Measurements from ENCODE around the gene MMP14.
"Not testable (repeated sequence)": the region's sequence is repeated elsewhere in the genome, so short reads cannot be mapped to it uniquely, and the experiment has no call there.

MMP14 gene

DNA sequence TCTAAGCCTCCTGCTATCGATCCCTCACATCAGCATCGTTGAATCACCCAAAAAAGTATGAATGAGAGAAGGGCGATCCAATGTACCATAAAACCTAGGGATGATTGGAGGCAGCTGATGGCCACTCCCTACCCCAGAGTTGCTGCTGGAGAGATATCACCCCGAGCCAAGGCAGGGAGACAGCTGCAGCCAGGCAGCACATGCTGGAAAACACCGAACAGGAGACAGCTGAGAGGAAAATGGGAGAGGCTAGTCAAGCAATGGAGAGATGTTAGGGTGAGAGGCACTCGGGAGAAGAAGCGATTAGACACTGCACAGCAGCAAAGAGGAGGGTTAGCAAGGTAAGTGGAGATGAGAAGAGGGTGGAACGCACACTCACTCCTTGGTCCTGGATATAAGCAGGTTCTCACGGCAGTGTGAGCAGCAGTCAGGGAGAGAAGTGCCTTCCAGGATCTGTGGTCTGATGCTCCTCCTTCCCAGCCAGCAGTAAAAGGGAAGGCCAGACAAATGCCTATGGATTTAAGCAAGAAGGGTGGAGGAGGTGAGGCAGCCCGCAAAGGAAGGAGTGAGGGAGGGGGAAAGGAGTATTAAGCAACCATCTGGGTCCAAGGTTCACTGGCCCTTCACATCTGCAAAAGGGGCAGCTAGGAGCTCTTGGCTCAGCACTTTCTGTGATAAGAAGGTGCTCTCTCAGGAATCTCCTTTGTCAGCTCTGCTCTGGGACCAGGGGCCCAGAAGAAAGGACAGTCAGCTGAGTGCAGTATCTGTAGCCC is 21.3 kb upstream of the MMP14 start, which contains the start of gene SLC7A7:
Gene SLC7A7 (minus strand): TSS at position 495 of the 773 bp plus-strand sequence. CDS start 2,037 bp downstream, outside the sequence.
- peak; percentile 53 for DNase-seq

DNA sequence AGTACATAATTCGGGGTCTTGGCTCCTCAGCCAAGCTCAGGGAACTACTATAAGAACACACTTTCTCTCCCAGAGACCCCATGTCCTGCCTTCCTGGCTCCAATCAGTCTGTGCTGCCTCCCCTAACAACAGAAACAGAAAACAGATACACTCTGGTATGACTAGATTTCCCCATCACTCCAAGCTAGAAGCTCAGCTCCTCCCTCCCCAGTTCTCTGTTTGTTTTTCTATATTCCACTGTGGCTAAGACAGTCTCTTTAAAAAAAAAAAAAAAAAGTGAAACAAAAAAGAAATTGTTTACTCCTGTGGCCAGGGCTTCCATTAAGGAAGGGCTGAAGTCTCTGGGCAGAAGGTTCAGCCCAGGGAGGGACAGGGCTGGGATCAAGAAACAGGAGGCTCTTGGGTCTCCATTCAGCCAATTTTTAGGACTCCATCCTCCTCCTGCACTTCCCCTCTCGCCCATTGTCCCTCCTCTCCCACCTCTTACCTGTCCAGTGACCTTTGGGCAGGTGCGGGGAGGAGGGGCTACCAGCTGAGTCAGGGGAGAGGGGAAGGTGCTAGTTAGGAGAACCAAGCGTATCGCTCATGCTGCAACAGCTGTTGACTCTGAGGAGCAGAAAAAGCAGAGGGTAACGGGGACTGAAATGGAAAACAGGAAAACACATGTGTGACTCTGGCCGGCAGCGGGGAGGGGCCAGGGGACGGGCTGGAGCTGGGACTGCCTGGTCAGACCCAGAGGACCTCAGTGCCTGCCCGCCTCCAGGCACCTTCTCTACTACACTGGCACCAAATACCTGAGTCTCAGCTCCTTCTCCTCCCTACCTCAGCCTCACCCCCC is 17.0 kb upstream of the MMP14 start:
- DNase-seq = no peak

DNA sequence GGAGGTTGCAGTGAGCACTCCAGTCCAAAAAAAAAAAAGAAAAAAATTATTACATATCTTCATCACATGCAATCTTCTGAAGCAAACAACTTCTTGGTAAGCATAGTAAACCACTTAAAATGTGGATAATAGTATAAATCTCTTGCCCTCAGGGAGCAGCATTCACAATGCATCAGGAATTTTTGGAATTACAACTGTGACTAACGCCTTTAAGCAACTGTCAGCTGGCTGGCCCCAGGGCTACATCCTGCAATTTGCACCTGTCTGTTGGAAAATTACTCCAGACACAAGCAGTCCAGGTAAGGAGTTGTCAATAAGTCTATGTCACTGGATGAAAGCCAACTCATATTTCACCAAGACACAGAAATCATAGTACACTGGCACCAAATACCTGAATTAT is 15.7 kb upstream of the MMP14 start:
- DNase-seq = no peak

DNA sequence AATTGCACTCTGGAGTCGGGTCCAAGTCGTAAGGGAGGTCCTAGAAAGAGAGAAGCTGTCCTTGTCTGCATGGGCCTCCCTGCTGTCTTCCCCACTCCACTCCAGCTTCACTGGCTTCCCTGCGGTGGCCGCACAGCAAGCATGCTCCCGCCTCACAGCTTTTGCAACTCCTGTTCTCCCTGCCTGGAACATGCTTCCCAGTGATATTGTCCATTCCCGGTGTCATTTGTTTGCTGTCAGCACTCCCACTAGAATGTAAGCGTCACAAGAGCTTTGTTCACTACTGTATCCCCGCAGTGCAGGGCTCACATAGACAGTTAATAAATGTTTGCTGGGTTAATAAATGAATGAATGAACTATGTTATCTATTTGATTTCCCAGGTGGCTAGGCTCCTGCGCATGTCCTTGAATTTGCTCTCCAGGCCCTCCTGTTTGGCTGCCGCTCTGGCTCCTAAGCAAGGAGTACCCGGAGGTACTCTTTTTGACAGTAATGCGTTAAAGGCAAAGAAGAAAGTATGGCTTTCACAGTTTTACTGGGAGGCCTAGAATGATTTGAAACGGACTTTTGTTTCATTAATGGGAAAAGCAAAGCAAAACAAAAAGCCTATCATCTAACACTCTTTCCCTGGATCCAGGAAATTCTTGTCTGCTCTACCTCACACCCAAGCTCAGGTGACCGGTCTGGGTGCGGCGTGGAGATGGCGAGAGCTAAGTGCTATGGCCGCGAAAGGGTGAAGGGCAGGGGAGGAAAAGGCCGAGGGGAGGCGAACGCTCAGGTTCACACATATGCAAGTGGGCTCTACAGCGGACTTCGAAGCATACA is 15.0 kb upstream of the MMP14 start:
- DNase-seq = no peak

DNA sequence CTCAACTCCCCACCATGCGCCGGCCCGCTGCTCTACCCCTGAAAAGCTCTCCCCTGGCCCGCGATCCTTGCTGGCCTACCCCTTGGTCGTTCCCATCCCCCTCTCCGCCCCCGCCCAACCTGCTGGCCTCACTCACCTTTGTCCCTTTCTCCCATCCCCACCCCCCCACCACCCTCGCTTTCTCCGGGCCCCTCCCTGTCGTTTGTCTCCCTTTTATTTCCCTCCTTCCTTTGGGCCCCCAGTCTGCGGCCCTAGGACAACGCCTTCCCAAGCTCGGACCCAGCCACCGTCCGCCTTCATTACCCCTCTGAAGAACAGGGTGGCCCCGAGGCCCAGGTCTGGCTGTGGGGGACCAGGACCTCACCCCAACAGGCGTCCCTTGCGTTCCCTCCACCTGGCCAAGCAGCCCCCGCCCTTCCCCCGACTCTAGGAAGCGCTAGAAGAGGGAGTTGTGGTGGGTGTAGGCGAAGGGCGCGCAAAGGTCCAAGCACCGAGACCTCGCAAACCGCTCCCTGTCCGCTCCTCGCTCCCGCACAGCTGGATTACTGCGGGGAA is 14.3 kb upstream of the MMP14 start:
- DNase-seq = no peak

DNA sequence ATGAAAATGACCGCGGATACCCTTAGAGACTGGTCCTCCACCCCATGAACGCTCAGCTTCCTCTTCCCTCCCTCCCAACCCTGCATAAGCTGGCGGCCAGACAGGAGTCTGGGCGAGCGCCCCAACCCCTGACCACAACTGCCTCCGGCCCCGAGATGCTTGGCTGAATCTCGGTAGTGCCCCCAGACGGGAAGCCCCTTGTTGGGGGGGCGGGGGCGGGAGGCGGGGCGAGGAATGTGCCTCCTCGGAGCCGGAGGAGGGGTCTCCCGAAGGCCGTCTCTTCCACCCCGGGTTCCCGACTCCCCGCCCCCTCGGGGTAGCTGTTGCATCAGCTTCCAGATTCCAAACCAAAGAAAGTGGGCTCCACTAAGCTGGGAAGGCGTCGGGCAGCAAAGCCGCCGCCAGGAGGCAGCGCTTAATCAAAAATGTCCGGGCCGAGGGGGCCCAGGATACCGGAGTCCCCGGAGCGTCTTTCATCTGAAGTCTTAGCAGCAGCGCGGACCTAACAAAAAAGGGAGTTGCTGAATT is 13.8 kb upstream of the MMP14 start:
- no peak for DNase-seq

DNA sequence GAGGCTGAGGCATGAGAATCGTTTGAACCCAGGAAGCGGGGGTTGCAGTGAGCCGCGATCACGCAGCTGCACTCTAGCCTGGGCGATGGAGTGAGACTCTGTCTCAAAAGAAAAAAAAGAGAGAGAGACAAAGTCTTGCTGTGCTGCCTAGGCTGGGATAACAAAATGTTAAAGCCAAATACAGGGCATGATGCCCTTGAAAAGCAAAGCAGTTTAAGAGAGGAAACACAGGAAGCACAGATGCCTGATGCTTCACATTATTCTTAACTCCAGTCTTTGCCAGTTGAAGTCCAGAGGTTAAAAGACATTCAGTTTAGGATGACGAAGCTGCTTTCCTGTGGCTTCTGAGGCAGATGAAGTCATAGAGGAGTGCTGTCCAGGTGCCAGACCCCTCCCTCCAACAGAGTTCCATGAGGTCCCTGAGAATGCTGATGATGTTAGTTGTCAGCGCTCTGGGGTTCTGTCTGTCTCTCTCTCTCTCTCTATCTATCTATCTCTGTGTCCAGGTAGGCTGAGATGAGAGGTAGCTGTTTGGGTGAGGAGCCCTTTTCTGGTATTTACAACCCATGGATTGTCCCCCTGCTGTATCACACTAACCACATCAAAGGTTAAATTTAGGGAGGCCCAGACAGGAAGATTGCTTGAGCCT is 11.6 kb upstream of the MMP14 start:
- no peak for DNase-seq

DNA sequence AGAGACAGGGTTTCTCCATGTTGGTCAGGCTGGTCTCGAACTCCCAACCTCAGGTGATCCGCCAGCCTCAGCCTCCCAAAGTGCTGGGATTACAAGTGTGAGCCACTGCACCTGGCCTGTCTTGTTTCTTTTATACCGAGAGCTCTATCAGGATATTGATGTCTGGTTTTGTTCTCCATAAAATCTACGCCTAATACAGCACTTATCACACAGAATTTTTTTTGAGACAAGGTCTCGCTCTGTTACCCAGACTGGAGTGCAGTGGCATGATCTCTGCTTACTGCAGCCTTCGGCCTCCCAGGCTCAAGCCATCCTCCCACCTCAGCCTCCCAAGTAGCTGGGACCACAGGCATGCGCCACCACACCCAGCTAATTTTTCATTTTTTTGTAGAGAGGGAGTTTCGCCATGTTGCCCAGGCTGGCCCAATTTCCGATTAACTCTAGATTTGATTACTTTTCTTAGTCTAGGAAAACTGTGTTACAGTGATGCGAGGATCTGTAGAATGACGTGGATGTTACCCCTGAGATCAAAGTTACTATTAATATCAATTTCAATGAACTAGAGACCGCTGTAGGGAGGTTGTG is 7.2 kb upstream of the MMP14 start:
- not testable (repeated sequence) for DNase-seq

DNA sequence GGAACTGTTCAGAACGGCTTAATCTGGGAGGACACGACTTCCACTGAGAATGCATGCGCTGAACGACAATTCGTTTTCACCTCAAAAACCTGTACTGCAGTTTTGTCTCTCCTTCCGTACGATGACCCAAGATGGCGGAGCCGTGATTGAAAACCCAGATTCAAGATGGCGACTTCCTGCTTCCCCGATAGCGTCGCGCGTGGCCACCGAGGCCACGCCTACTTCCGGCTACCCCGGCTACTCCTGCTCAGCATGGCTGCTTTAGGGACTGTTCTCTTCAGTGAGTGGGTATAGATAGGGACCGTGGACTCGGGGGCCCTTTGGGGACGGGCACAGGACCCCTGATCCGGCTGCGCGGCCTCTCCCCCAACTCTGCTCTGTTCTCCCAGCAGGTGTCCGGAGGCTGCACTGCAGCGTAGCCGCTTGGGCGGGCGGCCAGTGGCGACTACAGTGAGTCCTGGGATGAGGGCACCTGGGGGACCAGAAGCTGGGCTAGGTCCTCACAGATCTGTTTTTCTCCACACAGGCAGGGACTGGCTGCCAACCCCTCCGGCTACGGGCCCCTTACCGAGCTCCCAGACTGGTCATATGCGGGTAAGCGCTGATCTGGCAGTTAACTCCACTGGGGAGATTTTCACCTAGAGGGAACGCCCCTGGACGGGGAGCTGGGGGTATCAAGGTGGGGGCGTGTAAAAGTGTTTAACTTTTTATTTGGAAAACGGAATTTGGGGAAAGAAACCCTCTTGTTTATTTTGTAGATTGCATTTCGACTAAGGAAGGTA is 6.5 kb upstream of the MMP14 start, which contains the start of gene MRPL52:
Gene MRPL52 (plus strand): TSS at position 227 of the 782 bp plus-strand sequence. CDS start 26 bp downstream, at position 253.
- peak; percentile 91 for DNase-seq

DNA sequence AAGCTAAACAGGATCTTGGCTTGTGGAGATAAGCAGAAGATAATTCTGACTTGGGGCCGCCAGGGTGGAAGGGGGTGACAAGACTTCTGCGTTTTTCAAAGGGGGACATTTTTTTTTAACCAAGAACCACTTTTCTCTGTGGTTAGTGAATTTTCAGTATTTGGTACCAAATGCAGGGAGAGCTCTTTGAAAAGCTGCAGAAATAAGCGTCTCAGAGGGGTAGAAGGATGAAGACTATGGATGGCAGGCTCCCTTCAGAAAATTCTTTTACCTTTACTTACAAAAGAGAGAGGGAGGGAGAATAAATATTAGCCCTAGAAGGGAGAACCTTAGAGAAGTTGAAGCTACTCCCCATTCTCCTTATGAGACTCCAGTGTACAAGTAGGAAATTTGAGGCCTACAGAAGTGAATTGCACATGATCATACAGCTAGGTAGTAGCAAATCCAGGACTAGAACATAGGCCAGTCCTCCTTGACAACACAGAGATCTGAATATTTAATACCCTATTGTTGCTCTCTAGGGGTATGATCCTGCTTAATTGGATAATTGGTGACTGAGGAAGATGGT is 5.9 kb upstream of the MMP14 start:
- no peak for DNase-seq

DNA sequence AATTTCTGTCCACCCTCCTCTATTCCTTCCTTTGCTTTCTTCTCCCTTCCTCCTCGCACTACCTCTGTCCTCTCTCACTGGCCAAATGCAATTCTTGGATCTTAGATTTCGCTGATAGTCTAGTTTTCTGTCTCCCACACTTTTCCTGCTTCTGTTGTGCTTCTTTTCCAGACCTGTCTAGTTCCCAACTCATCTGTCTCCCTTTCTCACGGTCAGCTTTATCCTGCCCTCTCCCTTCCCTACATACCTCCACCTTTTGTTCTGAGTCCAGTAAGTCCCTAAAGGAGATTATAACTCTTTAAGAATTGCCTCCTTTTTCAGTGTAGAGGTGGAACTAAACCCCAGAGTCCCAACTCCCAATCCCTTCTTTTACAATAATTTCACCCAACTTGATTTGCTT is 880 bp upstream of the MMP14 start:
- DNase-seq = no peak

DNA sequence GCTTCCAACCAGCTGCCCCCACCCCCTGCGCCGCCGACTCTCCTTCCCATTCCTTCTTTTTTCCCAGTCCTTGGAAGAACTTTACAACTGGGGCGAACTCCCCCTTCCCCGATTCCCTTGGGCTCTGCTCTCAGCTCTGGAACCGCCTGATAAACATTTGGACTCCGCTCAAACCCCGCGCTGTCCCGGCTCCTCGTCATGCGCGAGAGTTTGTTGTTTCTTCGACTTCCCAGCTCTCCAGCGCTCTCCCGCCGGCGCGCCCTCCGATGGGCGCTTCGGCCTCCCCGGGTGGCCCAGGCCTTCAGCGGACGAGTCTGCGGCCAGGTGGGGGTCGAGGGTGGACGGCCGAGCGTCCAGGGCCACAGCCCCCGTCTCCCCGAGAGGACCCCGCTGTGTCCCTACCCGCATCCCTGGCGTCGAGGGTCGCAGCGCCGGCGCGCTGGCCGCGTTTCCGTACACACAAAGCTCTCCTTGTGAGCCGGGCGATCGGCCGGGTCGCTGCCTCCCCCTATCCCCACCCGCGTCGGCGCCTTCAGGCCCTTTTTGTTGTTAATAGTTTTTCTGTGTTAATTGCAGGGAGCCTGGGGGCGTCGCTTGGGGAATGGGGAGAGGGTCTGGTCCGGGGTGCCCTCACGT is 847 bp downstream of the MMP14 start:
- no peak for DNase-seq

DNA sequence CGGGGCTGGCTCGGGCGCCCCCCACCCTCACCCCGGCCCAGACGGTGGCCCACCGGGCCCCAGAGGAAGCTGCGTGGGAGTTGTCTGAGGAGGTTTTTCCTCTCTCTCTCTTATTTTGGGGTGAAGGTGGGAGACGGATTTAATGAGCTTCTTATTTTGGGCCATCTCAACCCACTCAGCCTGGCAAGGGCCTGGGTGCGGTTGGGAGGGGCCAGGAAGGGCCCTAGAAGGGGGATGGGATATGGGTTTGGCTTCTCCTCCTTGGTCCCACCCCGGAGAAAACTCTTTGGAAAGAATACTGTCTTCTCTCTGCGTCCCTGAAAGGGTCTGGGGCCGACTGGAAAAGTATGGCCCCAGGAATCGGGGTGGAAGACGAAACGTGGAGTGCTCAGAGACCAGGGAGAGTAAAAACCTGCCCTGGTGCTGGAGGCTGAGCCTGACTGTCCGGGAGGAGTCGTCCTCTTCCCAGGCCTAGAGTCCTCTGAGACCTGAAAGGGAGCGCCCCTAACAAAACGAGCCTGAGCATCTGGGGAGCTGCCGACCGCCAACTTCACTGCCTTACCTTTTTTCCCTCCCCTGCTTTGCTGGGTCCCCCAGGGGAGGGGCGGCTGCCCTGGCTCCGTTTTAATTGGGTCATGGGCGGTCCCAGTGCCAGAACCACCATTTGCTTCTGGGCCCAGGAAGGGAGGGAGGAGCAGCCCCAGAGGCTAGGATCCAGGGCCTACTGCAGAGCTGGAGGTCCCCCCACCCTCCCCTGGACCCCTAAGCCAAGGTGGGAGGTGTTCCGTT is 1.6 kb downstream of the MMP14 start:
- no peak for DNase-seq

DNA sequence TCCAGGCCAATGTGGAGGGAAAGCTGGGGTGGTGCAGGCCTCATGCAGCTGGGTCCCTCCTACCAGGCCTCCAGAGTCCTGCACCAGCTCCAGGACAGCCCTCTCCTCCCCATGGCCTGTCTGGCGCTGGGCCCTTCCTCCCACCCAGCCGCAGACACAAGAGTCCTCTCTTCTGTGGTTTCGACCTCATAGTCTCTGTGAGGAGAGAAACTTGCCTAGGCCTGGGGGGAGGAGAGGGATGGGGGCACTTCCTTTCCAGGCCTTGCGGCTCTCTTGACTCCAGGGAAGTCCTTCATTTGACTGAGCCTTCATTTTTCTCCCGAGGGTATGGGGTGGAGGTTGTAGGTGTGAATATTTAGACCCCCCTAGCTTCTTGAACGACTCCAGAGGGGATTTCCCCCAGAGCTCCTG is 2.3 kb downstream of the MMP14 start:
- DNase-seq = no peak

DNA sequence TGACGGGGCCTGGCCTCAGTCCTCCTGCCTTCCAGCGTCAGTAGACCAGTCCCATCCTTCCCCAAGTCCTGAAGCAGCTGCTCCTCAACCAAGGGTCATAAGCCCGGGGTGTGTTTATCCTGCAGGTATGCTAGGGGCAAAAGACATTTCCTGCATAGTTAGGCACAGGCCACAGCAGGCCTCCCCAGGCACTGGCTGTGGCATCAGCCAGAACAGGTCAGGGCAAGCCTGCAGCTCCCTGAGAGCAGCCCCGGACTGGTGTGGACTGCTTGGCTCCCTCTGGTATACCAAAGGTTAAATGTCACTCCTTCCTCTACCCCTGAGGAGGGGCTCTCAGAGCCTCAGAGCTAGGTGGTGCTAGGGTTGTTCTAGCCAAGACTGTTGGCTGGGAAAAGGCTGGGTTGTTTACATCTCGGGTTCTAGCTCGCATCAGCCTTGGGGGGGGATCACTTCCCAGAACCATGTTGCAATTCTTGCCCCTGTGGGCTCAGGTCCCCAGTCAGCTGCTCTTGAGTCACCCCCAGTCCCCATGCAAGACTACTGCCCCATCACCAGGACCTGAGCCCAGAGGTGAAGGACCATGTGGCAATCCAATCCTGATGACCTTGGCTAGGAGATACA is 2.9 kb downstream of the MMP14 start:
- DNase-seq = no peak

DNA sequence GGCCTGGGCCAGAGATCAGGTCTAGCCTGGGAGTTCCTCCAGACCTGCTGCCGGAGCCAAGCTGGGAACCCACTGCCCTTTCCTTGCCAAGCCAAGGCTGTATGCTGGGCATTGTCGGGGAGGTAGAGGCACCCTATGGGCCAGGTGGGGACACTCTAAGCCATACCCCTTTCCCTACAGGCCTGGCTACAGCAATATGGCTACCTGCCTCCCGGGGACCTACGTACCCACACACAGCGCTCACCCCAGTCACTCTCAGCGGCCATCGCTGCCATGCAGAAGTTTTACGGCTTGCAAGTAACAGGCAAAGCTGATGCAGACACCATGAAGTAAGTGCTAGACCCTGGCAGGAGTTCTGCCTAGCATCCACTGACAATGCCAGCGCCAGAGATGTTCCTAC is 4.9 kb downstream of the MMP14 start:
- no peak for DNase-seq

DNA sequence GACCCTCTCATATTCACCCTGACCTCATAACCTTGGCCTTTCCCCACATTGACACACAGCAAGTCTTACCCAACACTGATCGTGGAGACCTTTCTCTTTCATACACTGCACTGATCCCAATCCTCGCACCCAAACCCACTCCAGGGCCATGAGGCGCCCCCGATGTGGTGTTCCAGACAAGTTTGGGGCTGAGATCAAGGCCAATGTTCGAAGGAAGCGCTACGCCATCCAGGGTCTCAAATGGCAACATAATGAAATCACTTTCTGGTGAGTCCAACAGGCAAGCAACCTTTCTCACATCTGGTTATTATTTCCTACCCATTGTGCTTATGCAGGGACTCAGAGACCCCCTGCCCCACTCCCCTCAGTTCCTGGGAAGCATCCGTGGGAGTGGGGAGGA is 5.4 kb downstream of the MMP14 start:
- DNase-seq = no peak
